Stimulated activated CD8-positive, alpha-beta memory T cell treated with anti-CD3 and anti-CD28 coated beads, Interleukin-12 subunit alpha, Interleukin-12 subunit beta, amount 100 ng/mL, for 4 hours (primary cell): ENCODE data around the gene GTF3C1.

Experiments used
- DNase-seq: peaks from one replicate; pipeline ENCODE4 v3.0.0-alpha.2; 2020; ENCODE audit warnings: low read depth

GTF3C1 gene

DNA sequence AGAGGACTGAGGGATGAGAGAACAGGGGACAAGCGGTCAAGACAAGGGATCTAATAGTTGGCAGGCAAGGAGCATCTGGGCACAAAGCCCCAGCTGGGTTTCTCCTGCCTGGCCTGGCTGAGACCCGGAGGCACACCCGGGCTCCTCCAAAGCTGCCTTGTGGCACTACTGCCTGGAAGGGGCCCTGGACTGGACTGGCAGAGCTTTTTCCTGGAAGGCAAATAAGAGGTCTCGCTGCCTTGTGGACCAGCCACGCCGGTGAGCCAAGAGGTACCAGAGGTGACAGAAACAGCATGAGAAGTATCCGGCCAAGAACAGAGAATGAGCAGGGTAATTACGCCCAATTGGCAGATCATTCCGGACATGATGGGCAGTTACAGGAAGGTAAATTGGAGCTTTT, 64.6 kb downstream of the GTF3C1 start:
- DNase-seq: no peak

DNA sequence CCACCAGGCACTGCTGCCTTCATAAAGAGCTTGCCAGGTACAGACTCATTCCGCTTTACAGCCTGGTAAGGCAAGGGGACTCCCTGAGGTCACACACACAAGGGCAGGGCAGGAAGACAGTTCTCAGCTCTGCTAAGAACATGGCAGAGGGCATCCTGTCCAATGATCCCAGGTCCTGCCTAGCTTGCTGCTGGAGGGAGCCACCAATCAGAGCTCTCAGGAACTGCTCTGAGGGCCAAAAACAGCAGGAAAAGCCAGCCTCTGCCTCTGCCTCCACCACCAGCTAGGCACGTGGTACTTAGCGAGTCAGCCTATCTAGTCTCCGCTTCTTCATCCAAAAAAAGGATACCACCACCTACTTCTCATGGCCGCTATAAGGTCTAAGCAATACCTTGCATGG, 66.1 kb downstream of the GTF3C1 start:
- DNase-seq: no peak

DNA sequence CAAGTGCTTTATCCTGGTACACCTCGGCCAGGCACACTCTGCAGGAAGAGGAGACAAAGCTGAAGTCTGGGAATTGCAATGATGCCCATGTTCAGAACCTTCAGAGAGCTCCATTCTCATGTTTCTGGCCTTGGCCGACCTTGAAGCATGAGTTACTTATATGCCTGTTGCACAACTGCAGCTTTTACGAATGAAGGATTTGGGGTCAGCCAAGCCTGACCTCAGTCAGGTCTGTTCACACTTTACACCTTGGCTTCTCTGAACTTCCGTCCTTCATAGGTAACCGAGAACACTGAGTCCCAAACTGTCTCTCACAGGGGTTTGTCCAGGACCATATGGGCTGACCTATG, 66.7 kb downstream of the GTF3C1 start:
- no peak for DNase-seq

DNA sequence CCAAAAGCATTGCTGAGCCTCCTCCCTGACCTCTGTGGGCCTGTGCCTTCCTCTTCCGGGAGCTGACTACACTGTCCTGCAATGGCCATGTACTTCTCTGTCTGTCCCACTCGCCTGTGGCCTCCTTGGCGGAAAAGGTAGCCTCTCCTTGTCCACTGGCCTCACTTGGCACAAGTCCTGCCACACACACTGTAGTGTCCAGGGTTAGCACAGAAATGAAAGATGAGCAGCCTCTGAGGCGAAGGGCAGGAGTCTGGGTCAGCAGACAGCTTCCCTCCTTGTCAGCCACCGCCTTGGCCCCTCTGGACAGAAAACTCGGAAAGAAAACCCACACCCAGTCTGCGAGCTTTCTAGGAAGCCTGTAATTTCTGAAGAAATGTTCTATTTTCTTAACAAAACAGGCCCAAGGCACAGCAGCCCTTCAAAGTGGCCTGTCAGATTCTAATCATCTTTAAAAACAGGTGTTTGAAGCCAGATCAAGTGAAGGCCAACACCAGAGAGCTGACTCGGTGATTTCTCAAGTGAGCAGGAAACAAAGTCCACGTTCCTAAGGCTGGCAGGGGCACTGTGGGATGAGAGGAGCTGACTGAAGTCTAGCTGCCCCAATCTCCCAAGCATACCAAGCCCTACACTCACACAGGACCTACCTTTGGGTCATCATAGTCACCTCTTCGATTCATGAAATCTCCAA, 67.2 kb downstream of the GTF3C1 start:
- no peak for DNase-seq

DNA sequence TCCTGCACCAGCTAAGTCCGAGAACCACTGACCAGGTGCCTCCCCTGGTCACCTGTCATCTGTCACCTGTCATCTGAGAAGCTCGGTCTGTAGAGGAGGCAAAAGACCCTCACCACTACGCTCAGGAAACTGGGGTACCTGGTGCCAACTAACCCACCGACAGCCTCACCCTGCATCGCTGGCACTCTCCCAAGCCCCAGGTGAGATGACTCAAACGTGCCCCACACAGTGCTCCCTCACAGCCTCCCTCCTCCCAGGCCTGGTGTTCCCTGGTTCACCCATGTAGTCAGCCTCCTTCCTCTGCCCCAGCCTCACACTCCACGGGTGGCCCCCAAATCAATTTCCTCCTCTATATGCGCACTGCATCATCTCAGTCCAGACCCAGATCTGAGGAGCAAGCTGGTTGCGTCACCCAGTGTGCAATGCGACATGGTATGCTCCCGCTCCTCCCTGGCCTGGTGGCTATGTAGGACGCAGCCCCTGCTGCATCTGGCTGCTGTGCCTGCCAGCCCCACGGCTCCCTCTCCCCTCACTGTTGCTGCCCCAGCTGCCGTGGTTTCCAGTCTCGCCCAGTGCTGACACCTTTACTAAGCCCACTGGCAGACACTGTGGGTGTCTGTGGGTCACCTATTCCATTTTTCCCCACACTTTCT, 68.3 kb downstream of the GTF3C1 start:
- no peak for DNase-seq

DNA sequence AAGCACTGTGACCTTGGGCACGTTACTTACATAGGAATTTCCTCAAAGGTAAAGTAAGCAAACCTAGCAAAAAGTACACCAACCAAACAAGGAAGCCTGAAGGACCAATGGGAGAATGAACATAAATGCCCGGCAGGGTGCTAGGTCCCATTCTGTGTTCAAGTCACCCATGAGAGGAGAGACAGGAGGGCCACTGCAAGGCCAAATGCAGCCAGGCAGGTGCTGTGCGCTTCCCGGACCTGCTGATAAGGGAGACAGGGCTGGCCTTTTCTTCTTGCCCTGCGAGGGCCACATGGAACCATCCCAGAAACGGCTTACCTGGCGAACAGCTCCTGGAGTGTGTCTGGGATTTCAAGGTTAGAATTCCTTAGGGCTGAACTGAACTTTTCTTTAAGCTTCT, 69.0 kb downstream of the GTF3C1 start:
- no peak for DNase-seq

DNA sequence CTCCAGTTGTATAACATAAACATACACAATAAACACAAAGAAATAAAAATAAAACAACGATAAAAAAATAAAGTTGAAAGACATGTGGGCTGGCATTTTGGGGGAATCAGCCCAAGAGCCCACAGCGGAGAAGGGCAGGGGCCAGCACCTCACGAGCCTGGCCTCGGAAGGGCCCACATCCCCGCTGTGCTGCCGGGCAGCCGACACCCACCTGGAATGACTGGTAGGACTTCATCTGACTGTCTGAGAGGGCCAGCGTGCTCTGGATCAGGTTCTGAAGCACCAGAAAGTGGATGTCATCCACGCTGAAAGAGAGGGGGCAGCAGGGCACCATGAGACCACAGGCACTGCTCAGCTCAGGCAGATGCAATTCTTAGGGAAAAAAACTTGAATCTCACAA, 73.5 kb downstream of the GTF3C1 start:
- no peak for DNase-seq

DNA sequence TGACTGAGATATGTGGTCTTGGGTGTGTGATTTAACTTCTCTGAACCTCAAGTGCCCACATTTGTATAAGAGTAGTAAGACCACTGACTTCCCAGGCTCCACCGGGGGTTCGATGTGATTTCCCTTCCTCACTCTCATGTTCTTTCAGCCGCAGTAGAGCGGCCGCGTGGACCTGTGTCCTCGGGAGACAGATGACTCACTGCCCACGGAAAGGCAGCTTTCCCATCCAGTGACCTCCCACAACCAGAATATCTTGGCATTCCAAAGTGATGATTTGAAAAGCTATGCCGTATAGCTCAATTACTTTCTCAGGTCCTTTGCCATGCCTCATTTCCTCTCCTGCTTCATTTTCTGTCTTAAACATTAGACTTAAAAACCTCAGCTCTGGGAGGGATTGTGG, 74.2 kb downstream of the GTF3C1 start:
- DNase-seq: no peak

DNA sequence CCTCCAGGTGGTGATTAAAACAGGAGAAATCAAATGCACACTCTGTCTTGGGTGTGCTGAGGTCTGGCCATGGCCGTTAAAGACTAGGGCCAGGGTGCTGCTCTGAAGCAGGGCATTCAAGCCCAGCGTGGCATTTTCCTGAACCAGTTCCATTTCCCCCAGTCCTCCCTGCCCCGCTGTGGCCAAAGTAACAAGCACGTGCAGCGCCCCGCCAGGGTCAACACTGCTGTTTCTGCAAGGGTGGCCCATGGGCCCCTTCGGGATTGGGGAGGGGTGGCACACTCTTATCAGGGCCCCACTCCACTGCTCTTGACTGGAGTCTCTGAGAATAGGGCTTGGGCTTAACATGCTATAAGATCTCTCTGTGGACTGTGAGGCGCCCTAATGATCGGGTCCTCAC, 74.8 kb downstream of the GTF3C1 start:
- no peak for DNase-seq

DNA sequence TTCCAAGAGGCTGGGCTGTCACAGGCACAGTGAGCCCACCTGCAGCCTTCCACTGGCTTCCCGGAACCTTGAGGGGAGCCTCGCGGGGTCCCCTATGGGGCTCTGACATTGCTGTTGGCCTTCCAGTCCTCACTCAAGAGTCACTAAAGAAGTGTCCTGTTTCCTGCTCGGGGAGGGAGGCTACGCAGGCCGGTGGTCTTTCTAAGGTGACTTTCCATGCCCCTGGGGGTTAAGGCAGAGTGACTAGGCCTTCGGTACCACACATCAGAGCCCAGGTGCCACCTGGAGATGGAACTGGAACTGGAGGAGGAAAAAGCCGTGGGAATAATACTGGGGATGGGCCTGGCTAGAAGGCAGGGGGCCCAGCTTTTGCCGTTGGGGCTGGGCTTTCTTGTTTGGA, 75.7 kb downstream of the GTF3C1 start:
- no peak for DNase-seq

DNA sequence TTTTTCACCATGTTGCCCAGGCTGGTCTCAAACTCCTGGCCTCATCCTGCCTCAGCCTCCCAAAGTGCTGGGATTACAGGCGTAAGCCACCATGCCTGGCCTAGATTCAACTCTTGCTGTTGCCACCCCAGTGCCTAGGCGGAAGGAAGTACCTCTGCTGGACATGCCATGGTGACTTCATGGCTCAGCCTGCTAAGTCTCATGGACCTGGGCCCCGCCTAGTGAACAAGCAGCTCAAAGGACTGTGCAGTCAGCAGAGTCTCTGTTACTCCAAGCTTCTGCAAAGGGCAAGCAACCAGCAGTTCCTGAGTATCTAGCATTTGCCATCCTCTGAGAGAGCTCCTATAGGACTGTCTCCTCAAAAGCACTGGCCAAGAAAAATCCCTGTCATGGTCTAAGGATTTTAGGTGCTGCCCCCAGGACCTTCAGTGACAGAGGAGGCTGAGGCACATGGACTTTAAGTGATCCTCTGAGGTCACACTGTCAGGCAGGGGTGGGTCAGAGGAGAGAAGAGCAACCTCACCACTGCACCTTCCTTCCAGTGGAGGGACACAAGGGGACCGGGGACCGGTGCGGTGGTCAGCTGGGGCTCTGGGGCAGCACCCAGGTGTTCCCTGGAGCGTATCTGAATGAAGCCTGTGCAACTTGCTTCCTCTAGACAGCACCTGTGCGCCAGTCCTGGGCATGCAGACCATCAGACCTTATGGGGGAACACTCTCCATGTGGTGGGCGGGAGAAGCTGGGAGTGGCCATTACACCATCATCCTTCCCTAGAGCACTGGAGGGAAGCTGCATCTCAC, 76.4 kb downstream of the GTF3C1 start:
- DNase-seq: no peak

DNA sequence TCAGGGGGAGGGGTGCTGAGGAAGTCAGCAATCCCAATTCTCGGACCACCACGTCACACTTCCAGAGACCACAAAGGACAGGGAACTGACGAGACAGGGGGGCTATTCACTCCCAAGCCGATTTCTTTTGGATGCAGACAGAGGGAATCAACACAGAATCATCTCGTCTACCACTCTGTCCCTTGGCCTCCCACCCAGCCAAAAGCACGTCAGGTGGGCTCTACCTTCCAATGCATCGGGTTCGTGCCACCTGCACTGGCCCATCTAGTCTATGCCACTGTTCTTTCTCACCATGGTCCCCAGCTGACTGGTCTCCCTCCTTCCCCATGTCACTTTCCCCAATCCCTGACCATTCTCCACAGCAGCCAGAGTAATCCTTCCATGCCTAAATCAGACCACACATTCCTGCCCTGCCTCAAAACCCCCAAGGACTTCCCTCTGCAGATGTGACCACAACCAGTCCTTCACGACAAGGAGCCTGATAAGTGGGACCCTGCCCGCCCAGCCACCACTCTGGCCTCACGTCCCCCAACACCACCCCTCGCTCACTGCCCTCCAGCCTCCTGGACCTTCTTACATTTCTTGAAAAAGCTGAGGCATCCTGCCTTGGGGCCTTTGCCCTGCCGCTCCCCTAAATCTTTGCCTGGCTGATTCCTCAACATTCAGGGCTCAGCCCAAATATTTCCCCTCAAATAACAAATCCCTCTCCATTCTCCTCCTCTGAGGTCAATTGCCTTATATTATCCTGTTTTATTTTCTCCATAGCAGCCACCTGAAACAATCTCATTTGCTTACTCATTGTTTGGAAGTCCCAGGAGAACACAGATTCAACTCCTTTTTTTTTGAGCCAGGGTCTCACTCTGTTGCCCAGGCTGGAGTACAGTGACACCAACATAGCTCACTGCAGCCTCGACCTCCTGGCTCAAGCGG, 77.4 kb downstream of the GTF3C1 start:
- no peak for DNase-seq

DNA sequence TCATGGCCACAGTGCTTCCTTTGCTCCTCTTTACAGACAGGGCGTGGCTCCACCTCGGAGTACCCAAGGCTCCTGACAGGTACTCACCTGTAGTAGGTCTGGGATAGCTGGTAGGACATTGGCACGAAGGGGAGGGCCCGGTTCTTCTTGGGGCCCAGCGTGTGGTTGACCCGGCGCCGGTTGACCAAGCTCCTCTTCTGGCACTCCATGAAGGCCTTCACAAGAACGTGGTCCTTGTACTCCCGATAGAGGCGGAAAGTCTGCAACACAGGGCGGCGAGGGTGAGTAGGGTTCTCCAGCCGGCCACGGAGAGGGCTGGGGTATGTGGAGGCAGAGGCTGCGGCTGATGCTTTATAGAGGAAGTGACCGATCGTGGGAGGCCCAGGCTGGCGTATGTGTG, 78.1 kb downstream of the GTF3C1 start:
- DNase-seq: no peak

DNA sequence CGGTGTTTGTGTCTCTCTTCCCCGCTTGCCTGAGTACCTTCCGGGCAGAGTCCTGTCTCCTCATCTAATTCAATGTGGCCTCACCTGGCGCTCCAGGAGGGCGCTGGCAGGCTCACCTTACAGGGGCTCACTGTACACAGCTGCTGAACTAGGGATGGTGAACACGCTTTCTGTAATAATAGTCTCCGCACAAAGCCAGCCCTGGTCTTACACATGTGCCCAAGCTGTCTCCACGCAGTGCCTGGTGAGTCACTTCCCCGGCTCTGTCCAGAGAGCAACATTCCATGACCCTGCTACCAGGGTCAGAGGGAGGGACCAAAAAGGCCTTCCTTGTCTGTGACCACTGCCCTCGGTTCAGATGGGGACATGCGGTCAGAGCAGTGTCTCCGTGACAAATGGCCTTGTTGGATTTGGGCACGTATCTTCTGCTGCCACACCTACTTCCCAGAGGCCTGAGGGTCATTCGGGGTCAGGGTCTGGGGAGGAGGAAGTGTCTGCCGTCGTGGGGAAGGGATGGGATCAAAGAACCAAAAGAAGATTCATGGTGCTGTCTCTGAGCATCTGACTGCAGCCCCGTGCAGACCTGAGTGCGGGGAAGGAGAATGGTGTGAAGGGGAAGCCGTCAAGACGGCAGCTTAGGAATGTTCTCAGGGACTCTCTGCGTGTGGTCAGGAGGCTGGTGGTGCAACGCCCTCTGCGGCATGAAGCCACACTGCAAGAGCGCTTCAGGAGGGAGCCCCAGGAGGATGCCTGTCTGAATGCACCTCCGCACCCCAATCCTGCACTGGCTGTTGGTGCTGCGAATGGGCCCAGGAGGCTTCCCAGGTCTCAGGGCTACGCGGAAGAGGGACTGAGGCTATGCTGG, 78.9 kb downstream of the GTF3C1 start:
- no peak for DNase-seq

DNA sequence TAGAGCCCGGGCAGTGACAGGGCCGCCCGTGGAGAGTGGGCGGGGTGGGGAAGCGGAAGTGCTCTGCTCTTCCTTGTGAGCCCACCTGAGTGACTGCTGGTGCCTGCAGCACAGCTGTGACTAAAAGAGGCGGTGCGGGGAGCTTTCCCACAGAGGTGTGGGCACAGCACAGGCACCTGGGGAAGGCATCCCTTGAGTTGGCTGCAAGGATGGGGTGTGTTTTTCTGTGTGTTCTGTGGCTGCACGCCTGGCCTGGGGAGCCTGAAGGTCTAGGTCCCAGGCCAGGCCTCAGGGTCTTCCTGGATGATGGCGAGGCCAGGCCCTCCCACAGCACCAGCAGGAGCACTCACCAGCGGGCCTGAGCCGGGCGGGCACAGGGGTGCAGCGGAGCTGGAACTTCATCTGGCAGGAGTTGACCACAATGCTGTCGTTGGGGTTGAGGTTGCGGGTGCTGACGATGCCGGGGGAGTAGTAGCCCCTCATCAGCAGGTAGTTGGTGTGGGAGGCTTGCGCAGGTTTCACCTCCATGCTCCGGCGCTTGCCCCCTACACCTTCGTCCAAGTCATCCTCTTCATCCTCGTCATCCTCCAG, 80.7 kb downstream of the GTF3C1 start:
- DNase-seq: no peak

DNA sequence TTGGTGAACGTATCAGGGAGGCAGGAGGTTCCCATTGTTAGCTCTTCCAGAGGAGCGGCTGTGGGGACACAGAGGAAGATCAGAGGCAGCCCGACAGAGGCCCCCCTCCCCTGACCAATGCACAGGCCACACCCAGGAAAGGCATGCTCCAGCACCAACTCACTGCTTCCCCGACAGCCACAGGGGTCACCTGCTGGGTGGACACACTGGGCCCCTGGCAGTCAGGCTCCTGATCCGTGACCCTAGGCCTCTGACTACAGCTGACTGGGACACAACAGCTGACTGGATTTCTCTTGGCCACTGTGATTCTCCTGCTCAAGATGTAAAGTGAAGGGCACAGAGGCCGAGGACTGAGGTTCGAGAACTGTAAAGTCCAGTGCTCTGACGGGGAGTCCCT, 84.2 kb downstream of the GTF3C1 start:
- DNase-seq: no peak

DNA sequence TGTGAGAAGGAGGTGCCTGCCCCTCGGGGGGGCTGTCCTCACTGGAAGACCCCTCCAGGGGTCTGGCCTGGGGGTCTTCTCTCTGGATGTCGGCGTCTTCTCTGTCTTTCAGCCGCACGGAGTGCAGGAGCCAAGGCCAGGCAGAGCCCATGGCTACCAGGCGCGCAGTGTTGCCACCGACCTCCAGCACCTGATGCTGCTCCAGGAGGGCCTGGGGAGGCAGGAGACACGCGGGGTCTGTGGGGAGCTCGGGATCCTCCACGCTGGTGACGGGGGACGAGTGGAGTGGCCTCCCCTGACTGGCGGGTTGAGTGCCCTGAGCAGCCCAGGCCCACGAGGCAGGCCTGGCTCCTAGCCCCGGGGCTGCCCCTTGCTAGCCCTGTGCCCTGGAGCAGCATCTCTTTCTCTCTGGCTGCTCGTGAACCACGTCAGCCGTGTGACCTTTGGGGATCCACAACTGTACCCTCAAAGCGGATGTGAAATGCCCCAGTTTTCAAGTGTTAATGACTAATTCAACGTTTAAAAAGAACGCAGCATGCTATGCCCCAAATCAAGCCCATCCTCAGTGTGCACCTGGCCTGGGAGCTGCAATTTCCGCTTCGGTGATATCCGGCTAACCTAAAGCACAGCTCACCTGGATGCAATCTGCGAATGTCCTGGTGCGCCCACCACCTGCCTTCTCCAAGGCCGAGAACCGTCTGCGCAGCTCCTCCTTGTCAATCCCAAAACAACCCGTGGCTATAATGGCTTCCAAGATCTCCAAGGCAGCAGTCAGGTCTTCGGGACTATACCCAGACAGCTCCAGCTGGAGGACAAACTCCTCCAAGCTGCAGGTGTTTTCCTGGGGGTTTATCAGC, 84.9 kb downstream of the GTF3C1 start:
- DNase-seq: no peak

DNA sequence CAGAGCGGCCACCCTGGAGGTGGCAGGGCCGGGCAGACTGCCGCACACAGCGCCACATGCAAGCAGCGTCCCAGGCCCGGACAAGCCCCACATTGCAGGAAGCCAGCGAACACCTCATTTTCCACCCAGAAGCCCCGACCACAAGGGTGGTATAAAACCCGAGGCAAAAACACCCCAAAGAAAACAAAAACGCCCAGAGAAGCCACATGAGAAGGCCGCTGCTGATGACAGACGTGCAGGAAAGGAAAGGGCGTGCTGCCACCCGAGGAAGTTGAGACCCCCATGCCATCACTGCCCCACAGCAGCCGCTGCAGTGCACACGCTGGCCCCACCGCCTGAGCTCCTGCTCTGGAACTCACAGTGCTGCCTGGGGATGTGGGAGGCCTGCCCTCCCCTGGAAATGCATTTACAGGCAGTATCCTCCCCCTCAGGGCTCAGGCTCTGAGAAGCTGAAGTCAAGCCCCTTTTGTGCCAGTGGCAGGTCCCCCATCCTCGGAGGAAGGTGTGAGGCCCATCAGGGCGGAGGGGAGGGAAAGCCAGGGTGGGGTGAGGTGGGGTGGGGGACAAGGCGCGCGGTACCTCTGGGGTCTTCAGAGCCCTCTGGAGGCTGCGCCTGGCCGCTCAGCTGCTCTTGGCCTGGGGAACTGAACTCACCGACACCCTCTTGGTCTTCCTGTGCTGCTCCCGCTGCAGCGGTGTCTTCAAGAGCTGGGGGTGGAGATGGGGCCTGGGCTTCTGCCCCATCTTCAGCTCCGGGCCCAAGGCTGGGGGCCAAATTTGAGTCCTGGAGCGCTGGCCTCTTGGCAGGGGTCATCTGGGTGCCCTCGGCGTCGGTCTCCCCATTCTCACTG, 85.7 kb downstream of the GTF3C1 start:
- DNase-seq: peak; percentile 54
